Measurements from ENCODE around the gene CNTROB.
A peak's percentile ranks its signal among the peaks of the same experiment; 100 is the strongest.

DNA sequence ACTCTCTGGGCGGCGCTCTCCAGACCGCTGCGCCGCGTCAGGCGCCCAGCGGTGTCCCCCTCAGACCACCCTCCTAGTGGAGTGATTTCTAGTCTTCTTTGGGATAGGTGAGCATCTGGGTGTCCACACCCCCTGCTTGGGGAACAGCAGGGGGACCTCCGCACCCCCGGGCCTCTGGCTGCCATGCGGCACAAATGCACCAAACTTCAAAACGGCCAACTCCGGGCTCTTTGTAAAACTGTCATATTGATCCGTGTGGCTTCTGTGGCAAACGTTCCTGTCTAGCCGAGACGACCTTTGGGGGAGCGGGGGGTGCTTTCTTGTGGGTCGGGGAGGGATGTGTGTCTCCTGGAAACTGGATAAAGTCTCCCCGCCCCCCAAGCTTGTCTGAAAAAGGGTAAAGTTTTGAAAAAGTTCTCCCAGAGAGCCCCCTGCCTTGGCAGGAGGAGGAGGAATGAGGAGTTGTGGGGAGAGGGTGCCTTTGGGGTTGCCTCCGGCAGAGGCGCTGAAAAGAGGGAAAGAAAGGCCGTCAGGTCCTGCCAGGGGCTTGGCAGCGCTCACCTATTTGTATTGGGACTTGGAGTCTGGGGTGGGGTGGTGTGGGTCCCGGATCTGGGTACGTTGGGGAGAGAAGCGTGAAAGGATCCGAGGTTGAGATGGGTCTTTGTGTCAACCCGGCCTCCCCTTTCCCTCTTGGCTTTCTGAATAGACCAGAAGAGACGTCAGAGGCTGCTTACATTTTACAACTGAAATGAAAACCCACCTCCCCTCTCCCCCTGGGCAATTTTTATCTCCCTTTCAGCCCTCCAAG, 45.6 kb upstream of the CNTROB start:
- TF ChIP-seq, protein P1, sequence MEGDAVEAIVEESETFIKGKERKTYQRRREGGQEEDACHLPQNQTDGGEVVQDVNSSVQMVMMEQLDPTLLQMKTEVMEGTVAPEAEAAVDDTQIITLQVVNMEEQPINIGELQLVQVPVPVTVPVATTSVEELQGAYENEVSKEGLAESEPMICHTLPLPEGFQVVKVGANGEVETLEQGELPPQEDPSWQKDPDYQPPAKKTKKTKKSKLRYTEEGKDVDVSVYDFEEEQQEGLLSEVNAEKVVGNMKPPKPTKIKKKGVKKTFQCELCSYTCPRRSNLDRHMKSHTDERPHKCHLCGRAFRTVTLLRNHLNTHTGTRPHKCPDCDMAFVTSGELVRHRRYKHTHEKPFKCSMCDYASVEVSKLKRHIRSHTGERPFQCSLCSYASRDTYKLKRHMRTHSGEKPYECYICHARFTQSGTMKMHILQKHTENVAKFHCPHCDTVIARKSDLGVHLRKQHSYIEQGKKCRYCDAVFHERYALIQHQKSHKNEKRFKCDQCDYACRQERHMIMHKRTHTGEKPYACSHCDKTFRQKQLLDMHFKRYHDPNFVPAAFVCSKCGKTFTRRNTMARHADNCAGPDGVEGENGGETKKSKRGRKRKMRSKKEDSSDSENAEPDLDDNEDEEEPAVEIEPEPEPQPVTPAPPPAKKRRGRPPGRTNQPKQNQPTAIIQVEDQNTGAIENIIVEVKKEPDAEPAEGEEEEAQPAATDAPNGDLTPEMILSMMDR (IDR thresholded peaks at IDR 0.05) = no peak
- TF ChIP-seq EP300 (IDR thresholded peaks at IDR 0.05) = no peak
- peak in 1 of 2 donors; percentile 2 for TF ChIP-seq POLR2A (IDR thresholded peaks at IDR 0.05)
